ENCODE data around the gene ALOX15B.

ALOX15B gene

GRCh38 chr17:8014558-8014850, 24.4 kb upstream of the ALOX15B start:
- DNase-seq (ENCODE audit: low read depth in 1 of 2, low spot score in 1 of 2) = no peak
- TF ChIP-seq POLR2AphosphoS5 (IDR thresholded peaks at IDR 0.05; ENCODE audit: low read depth) (no peak), GABPA (IDR thresholded peaks at IDR 0.05; ENCODE audit: low read depth) (no peak), SPI1 (IDR thresholded peaks at IDR 0.05; ENCODE audit: borderline replicate concordance, low read depth) (no peak)
- TF ChIP-seq, protein P1, sequence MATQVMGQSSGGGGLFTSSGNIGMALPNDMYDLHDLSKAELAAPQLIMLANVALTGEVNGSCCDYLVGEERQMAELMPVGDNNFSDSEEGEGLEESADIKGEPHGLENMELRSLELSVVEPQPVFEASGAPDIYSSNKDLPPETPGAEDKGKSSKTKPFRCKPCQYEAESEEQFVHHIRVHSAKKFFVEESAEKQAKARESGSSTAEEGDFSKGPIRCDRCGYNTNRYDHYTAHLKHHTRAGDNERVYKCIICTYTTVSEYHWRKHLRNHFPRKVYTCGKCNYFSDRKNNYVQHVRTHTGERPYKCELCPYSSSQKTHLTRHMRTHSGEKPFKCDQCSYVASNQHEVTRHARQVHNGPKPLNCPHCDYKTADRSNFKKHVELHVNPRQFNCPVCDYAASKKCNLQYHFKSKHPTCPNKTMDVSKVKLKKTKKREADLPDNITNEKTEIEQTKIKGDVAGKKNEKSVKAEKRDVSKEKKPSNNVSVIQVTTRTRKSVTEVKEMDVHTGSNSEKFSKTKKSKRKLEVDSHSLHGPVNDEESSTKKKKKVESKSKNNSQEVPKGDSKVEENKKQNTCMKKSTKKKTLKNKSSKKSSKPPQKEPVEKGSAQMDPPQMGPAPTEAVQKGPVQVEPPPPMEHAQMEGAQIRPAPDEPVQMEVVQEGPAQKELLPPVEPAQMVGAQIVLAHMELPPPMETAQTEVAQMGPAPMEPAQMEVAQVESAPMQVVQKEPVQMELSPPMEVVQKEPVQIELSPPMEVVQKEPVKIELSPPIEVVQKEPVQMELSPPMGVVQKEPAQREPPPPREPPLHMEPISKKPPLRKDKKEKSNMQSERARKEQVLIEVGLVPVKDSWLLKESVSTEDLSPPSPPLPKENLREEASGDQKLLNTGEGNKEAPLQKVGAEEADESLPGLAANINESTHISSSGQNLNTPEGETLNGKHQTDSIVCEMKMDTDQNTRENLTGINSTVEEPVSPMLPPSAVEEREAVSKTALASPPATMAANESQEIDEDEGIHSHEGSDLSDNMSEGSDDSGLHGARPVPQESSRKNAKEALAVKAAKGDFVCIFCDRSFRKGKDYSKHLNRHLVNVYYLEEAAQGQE (IDR thresholded peaks at IDR 0.05; ENCODE audit: insufficient replicate concordance, low read depth) = no peak
- H3K4me3 ChIP-seq (replicated peaks; ENCODE audit: insufficient read depth, low read length) = no peak overlapping the region
- H3K27me3 ChIP-seq (ENCODE audit: insufficient read depth, poor library complexity, severe bottlenecking) = no peaks in the 10 kb centered on the region
- H3K27ac ChIP-seq (replicated peaks) = no peak overlapping the region

GRCh38 chr17:8015236-8015956, 23.5 kb upstream of the ALOX15B start:
- TF ChIP-seq GABPA (IDR thresholded peaks at IDR 0.05; ENCODE audit: low read depth) (no peak), CTCF (IDR thresholded peaks at IDR 0.05; ENCODE audit: insufficient read depth, low read length) (no peak), SPI1 (IDR thresholded peaks at IDR 0.05; ENCODE audit: borderline replicate concordance, low read depth) (no peak), POLR2AphosphoS5 (IDR thresholded peaks at IDR 0.05; ENCODE audit: low read depth) (no peak)
- TF ChIP-seq, protein P1 (IDR thresholded peaks at IDR 0.05; ENCODE audit: insufficient replicate concordance, low read depth) = no peak
- Histone ChIP-seq H3K27me3 (ENCODE audit: insufficient read depth, poor library complexity, severe bottlenecking) (no peaks in the 10 kb centered on the region), H3K4me3 (replicated peaks; ENCODE audit: insufficient read depth, low read length) (no peak overlapping the region), H3K27ac (replicated peaks) (no peak overlapping the region)
- no peak for DNase-seq (ENCODE audit: low read depth in 1 of 2, low spot score in 1 of 2)

DNA sequence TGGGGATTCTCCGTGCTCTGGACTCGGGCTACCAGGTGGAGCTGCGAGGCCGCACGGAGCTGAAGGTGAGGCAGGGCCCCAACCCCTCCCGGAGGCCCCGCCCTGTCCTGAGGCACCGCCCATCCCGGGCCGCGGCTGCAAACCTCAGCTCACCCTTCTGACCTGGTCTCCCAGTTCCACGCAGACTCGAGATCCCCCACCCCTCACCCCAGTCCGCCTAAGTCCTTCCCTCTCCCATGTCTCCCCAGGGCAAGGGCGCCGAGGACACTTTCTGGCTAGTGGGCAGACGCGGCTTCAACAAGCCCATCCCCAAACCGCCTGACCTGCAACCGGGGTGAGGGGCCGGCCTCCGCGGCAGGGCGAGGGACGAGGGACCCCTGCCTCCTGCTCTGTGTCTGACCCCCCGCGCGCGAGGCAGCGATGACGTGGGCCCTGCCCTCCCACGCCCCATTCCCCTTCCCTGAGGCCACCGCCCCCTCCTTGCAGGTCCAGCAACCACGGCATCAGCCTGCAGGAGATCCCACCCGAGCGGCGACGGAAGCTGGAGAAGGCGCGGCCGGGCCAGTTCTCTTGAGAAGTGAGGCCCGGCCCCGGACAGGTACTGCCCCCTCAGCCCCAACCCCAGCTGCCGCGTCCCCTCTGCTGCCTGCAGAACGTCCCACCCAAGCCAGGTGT, 22.8 kb upstream of the ALOX15B start:
- Histone ChIP-seq H3K27me3 (ENCODE audit: insufficient read depth, poor library complexity, severe bottlenecking) (no peaks in the 10 kb centered on the region), H3K4me3 (replicated peaks; ENCODE audit: insufficient read depth, low read length) (no peak overlapping the region), H3K27ac (replicated peaks) (peak overlapping the region; percentile 59; the same call in 1 of the 2 replicates)
- no peak for DNase-seq (ENCODE audit: low read depth in 1 of 2, low spot score in 1 of 2)
- no peak for TF ChIP-seq POLR2AphosphoS5 (IDR thresholded peaks at IDR 0.05; ENCODE audit: low read depth)
- no peak for TF ChIP-seq SPI1 (IDR thresholded peaks at IDR 0.05; ENCODE audit: borderline replicate concordance, low read depth)
- TF ChIP-seq, protein P1 (IDR thresholded peaks at IDR 0.05; ENCODE audit: insufficient replicate concordance, low read depth) = no peak
- no peak for TF ChIP-seq CTCF (IDR thresholded peaks at IDR 0.05; ENCODE audit: insufficient read depth, low read length)
- no peak for TF ChIP-seq GABPA (IDR thresholded peaks at IDR 0.05; ENCODE audit: low read depth)
